HepG2 (cell line): ENCODE results near the gene DND1. TPM values are rescaled to one million over a fixed set of nuclear protein-coding genes. Genes with fewer than 3 reads are reported as not detected.

Experiments
- AHDC1 ChIP-seq: sonication (generic); formaldehyde crosslinking; IDR thresholded peaks from 2 replicates; pipeline ENCODE4 v1.5.1; 2020; ENCODE audit warnings: mild to moderate bottlenecking, missing genetic modification reagents, borderline replicate concordance
- ATAD3A ChIP-seq: sonication (generic); formaldehyde crosslinking; IDR thresholded peaks from 2 replicates; pipeline ENCODE4 v1.4.0; 2020; ENCODE audit warnings: missing genetic modification reagents
- CCAR2 ChIP-seq: fragments of 200-400 bp; formaldehyde crosslinking; optimal IDR thresholded peaks from 2 replicates; pipeline ENCODE3; 2018; ENCODE audit warnings: low read depth, mild to moderate bottlenecking, low read length, moderate library complexity
- DZIP1 ChIP-seq: sonication (generic); formaldehyde crosslinking; IDR thresholded peaks from 2 replicates; pipeline ENCODE4 v1.5.0; 2020; ENCODE audit warnings: mild to moderate bottlenecking, missing genetic modification reagents
- HNF4A ChIP-seq: sonication (generic); formaldehyde crosslinking; IDR thresholded peaks from 2 replicates; pipeline ENCODE4 v1.4.0; 2020; ENCODE audit warnings: missing genetic modification reagents
- IRF2 ChIP-seq: IDR thresholded peaks from 2 replicates; pipeline ENCODE4 v1.6.1; 2018; ENCODE audit warnings: missing genetic modification reagents, missing compliant biosample characterization
- MBD4 ChIP-seq: IDR thresholded peaks from 2 replicates; pipeline ENCODE4 v1.6.1; 2012; ENCODE audit warnings: low read length, inconsistent platforms, borderline replicate concordance
- PTBP1 ChIP-seq: fragments of 200-400 bp; formaldehyde crosslinking; IDR thresholded peaks from 2 replicates; pipeline ENCODE4 v1.6.1; 2018; ENCODE audit warnings: low read length, low read depth; ENCODE audit not compliant: poor library complexity, severe bottlenecking
- RAD21 ChIP-seq: fragments of 450-650 bp; formaldehyde crosslinking; IDR thresholded peaks from 2 replicates; pipeline ENCODE4 v1.5.0; 2020; ENCODE audit warnings: mild to moderate bottlenecking
- SNAPC2 ChIP-seq: sonication (generic); formaldehyde crosslinking; IDR thresholded peaks from 2 replicates; pipeline ENCODE4 v1.8.1; 2022; ENCODE audit warnings: mild to moderate bottlenecking, missing genetic modification reagents
- SRSF9 ChIP-seq: fragments of 200-400 bp; formaldehyde crosslinking; IDR thresholded peaks from 2 replicates; pipeline ENCODE4 v1.6.1; 2018; ENCODE audit warnings: borderline replicate concordance, mild to moderate bottlenecking, low read depth, low read length; ENCODE audit not compliant: insufficient read depth, poor library complexity, severe bottlenecking
- STAG1 ChIP-seq: sonication (generic); formaldehyde crosslinking; IDR thresholded peaks from 2 replicates; pipeline ENCODE4 v1.4.0; 2020; ENCODE audit warnings: missing genetic modification reagents
- TBP ChIP-seq: sonication (generic); formaldehyde crosslinking; IDR thresholded peaks from 2 replicates; pipeline ENCODE4 v1.5.0; 2020; ENCODE audit warnings: missing genetic modification reagents
- ZFP36L2 ChIP-seq: sonication (generic); formaldehyde crosslinking; IDR thresholded peaks from 2 replicates; pipeline ENCODE4 v1.4.0; 2020; ENCODE audit warnings: missing genetic modification reagents
- ZFX ChIP-seq: sonication (generic); formaldehyde crosslinking; IDR thresholded peaks from 2 replicates; pipeline ENCODE4 v1.4.0; 2020; ENCODE audit warnings: mild to moderate bottlenecking, low read depth, missing genetic modification reagents, moderate library complexity
- ZNF12 ChIP-seq: sonication (generic); formaldehyde crosslinking; IDR thresholded peaks from 2 replicates; pipeline ENCODE4 v1.5.0; 2020; ENCODE audit warnings: missing genetic modification reagents
- ZNF644 ChIP-seq: IDR thresholded peaks from 2 replicates; pipeline ENCODE4 v1.6.1; 2016; ENCODE audit warnings: low read depth
- ZNF749 ChIP-seq: sonication (generic); formaldehyde crosslinking; IDR thresholded peaks from 2 replicates; pipeline ENCODE4 v1.8.0; 2022; ENCODE audit warnings: mild to moderate bottlenecking, missing genetic modification reagents, moderate library complexity, borderline replicate concordance
- polyA plus RNA-seq, 8 experiments: library from polyadenylated mRNA; depleted of rRNA in 3 of 8; stranded (reverse) in 7 of 8; unstranded in 1 of 8; fragments of >200 nt; fragmentation: Illumina TruSeq in 4 of 8; extraction: Trizol in 4 of 8; gene quantifications; 2 replicates each; pipeline versions ENCODE4 v1.2.1 to v1.2.3, GENCODE V29; 2011 to 2016; ENCODE audit warnings: low read depth in 4 of 8, missing spikeins in 1 of 8, mixed read lengths in 1 of 8; ENCODE audit not compliant: insufficient read depth in 1 of 8
- total RNA-seq, 5 experiments: library from RNA; depleted of rRNA; stranded (reverse); fragments of >200 nt; fragmentation: Illumina TruSeq; extraction: Trizol; gene quantifications; 2 replicates each; pipeline ENCODE4 v1.2.3, GENCODE V29; 2016; ENCODE audit warnings: low read depth in 1 of 5
- TF ChIP-seq, protein P1 (sequence below): sonication (generic); formaldehyde crosslinking; IDR thresholded peaks from 2 replicates; pipeline ENCODE4 v1.8.0; 2022; ENCODE audit warnings: missing genetic modification reagents, mild to moderate bottlenecking, inconsistent platforms, borderline replicate concordance
- TF ChIP-seq, protein P2 (sequence below): sonication (generic); formaldehyde crosslinking; IDR thresholded peaks from 2 replicates; pipeline ENCODE4 v1.8.1; 2023; ENCODE audit warnings: mild to moderate bottlenecking, missing genetic modification reagents

DND1 gene
- total and polyA plus RNA-seq, 2 of the 13 experiments (the other 11 are each of a cell fraction or from before 2014, with no cell fraction given): 0.48 to 0.55 TPM

DNA sequence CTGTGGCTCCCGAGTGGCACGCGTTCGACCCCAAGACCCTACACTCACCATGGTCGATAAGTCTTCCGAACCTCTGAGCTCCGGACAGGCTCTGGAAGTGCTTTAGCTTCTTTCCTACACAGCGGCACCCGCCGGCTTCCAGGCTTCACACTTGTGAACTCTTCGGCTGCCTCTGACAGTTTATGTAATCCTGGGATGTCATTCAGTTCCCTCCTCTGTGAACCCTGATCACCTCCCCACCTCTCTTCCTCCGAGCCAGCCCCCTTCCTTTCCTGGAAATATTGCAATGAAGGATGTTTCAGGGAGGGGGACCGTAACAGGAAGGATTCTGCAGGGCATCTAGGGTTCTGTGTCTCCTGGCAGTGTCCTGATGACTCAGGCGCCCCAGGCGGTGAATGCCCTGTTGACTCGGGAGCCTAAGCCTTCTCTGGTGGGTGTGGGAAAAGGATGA, 40.3 kb downstream of the DND1 start, which contains the start of gene CD14 (continued):
- TF ChIP-seq AHDC1 (CRISPR knock-in tag): no peak
- TF ChIP-seq DZIP1 (CRISPR knock-in tag): no peak
- no peak; the same call in 1 of the 2 replicates for TF ChIP-seq ZFX (CRISPR knock-in tag)
- no peak for TF ChIP-seq SRSF9
- TF ChIP-seq, protein P1, sequence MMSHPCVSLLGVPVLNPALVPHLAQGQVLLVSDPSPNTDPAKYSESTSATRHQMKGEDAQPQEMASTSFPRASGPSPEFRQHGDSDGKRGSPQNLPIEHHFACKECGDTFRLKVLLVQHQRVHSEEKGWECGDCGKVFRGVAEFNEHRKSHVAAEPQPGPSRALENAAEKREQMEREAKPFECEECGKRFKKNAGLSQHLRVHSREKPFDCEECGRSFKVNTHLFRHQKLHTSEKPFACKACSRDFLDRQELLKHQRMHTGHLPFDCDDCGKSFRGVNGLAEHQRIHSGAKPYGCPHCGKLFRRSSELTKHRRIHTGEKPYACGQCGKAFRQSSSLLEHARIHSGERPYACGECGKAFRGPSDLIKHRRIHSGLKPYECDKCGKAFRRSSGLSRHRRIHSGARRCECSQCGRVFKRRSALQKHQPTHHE: no peak
- TF ChIP-seq SNAPC2 (CRISPR knock-in tag): no peak
- TF ChIP-seq, protein P2, sequence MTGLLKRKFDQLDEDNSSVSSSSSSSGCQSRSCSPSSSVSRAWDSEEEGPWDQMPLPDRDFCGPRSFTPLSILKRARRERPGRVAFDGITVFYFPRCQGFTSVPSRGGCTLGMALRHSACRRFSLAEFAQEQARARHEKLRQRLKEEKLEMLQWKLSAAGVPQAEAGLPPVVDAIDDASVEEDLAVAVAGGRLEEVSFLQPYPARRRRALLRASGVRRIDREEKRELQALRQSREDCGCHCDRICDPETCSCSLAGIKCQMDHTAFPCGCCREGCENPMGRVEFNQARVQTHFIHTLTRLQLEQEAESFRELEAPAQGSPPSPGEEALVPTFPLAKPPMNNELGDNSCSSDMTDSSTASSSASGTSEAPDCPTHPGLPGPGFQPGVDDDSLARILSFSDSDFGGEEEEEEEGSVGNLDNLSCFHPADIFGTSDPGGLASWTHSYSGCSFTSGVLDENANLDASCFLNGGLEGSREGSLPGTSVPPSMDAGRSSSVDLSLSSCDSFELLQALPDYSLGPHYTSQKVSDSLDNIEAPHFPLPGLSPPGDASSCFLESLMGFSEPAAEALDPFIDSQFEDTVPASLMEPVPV (CRISPR knock-in tag): no peak
- TF ChIP-seq ATAD3A (CRISPR knock-in tag): no peak
- no peak for TF ChIP-seq PTBP1
- no peak for TF ChIP-seq TBP (CRISPR knock-in tag)
- no peak for TF ChIP-seq STAG1 (CRISPR knock-in tag)
- TF ChIP-seq ZNF749 (CRISPR knock-in tag): no peak
- TF ChIP-seq IRF2: peak; percentile 51; the same call in 1 of the 2 replicates
- TF ChIP-seq HNF4A (CRISPR knock-in tag): peak; percentile 51
- no peak for TF ChIP-seq ZNF644 (CRISPR knock-in tag)
- TF ChIP-seq ZNF12: no peak
- no peak for TF ChIP-seq RAD21
- TF ChIP-seq ZFP36L2 (CRISPR knock-in tag): no peak
- no peak for TF ChIP-seq MBD4
- TF ChIP-seq CCAR2: no peak
